Progenitor cell of endocrine pancreas (in vitro differentiated cells): Measurements from ENCODE around the gene EML6. TPM values are rescaled to one million over a fixed set of nuclear protein-coding genes. Genes with fewer than 3 reads are reported as not detected.

Experiments
- DNase-seq: peaks from one replicate; pipeline ENCODE4 v3.0.0; 2021; ENCODE audit warnings: low spot score; ENCODE audit not compliant: unreplicated experiment
- H3K27ac Mint-ChIP-seq: 2 replicates; pipeline ENCODE4 v1.8.0; 2021; ENCODE audit warnings: mild to moderate bottlenecking, moderate library complexity, mixed read lengths
- H3K27me3 Mint-ChIP-seq: 2 replicates; pipeline ENCODE4 v1.8.0; 2021; ENCODE audit warnings: mixed read lengths
- H3K36me3 Mint-ChIP-seq: 2 replicates; pipeline ENCODE4 v1.8.0; 2022; ENCODE audit warnings: mixed read lengths; ENCODE audit not compliant: insufficient read depth
- H3K4me1 Mint-ChIP-seq: 2 replicates; pipeline ENCODE4 v1.8.0; 2021; ENCODE audit warnings: low read depth, mixed read lengths
- H3K4me3 Mint-ChIP-seq: 2 replicates; pipeline ENCODE4 v1.8.0; 2021; ENCODE audit warnings: low read depth, mild to moderate bottlenecking, moderate library complexity, mixed read lengths
- H3K9me3 Mint-ChIP-seq: 2 replicates; pipeline ENCODE4 v1.8.0; 2021; ENCODE audit warnings: low read depth, mixed read lengths
- CTCF ChIP-seq: fragments of 200-600 bp; sonication (generic); IDR thresholded peaks from one replicate; pipeline ENCODE4 v1.5.0; 2021; ENCODE audit warnings: antibody characterized with exemption, mild to moderate bottlenecking; ENCODE audit not compliant: unreplicated experiment
- long read RNA-seq: library from polyadenylated mRNA; unstranded; transcript quantifications from one replicate; pipeline ENCODE4 v2.0.0, GENCODE V29; 2020
- total RNA-seq: library from RNA; stranded (reverse); gene quantifications from 2 replicates; pipeline ENCODE4 v1.2.1, GENCODE V29; 2021

EML6 gene
- 2.6 and 4.0 TPM in 2 replicates for total RNA-seq
- long read RNA-seq, partial matches to known transcripts, result 3 of 8 reads
- long read RNA-seq, other reads (novel, unspliced or antisense), result 5 of 8 reads

- Mint-ChIP-seq H3K27ac (peak within 1 kb of the TSS; percentile 71), H3K27me3 (peaks cover 78% of the 10 kb centered on the region), H3K4me1 (peaks cover 6% of the 10 kb centered on the region), H3K4me3 (peak within 1 kb of the TSS; percentile 79), H3K9me3 (no peaks in the 10 kb centered on the region), H3K36me3 (no peaks in the 10 kb centered on the region)
- DNase-seq, result peak; percentile 94
- peak; percentile 45 for TF ChIP-seq CTCF
Observed at GRCh38 chr2:54723131-54723995, at the start of gene EML6. Gene EML6 (plus strand): TSS chr2:54723662. CDS start chr2:54725062, 1,400 bp downstream.

GRCh38 chr2:54675281-54675680 lies 48.2 kb upstream of the EML6 start:
- DNase-seq, result no peak
- Mint-ChIP-seq H3K4me1 (peaks cover 9% of the 10 kb centered on the region), H3K4me3 (no peak overlapping the region), H3K27me3 (peaks cover 7% of the 10 kb centered on the region), H3K9me3 (no peaks in the 10 kb centered on the region), H3K27ac (peak overlapping the region; percentile 16), H3K36me3 (peaks cover 17% of the 10 kb centered on the region)
- TF ChIP-seq CTCF, result no peak

- peaks cover 9% of the 10 kb centered on the region for H3K4me1 Mint-ChIP-seq
- peaks cover 12% of the 10 kb centered on the region for H3K36me3 Mint-ChIP-seq
- no peaks in the 10 kb centered on the region for H3K9me3 Mint-ChIP-seq
- H3K27ac Mint-ChIP-seq, result no peak overlapping the region
- H3K4me3 Mint-ChIP-seq, result no peak overlapping the region
- TF ChIP-seq CTCF, result no peak
- no peak for DNase-seq
- H3K27me3 Mint-ChIP-seq, result peaks cover 7% of the 10 kb centered on the region
Observed at GRCh38 chr2:54675738-54676137, 47.7 kb upstream of the EML6 start.

- Mint-ChIP-seq H3K27ac (no peak overlapping the region), H3K9me3 (no peaks in the 10 kb centered on the region), H3K4me1 (peaks cover 9% of the 10 kb centered on the region), H3K4me3 (no peak overlapping the region), H3K36me3 (peaks cover 7% of the 10 kb centered on the region), H3K27me3 (peaks cover 7% of the 10 kb centered on the region)
- TF ChIP-seq CTCF, result no peak
- no peak for DNase-seq
Observed at GRCh38 chr2:54676656-54677055, 46.8 kb upstream of the EML6 start.

DNA sequence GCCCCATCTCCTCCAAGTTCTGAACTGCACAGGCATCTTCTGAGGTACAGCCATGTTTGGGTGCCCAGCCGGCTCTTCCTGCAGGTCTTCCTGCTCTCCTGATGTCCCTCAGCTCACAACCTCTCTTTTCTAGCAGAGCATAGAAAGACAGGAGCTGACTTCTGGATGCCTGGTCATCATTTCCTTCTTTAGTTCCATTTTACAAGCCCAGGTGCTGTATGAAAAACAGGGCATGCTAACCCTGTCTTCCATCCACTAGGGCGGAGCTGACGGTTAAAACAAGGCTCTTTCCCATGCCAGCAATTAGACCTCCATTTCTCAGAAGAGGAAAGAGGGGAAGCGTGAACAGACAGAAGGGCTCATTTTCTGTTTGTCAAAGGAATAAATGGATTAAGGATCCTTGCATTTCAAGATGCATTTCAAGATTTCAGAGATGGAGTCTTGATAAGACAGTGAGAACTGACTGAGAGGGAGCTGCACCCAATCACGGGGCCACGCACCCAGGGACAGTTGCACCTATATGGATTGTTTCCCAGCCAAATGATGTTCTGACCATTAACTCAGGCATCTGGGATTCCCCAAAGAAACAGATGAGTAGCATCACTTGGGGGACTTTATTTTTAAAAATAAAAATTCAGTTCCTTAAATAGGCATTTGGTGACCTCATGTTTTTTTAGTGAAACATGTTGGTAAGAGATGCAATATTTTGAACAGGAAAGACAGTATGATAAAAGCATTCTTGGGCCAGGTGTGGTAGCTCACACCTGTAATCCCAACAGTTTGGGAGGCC lies 45.8 kb upstream of the EML6 start:
- no peaks in the 10 kb centered on the region for H3K9me3 Mint-ChIP-seq
- H3K27ac Mint-ChIP-seq, result no peak overlapping the region
- H3K27me3 Mint-ChIP-seq, result peaks cover 7% of the 10 kb centered on the region
- H3K4me1 Mint-ChIP-seq, result peaks cover 6% of the 10 kb centered on the region
- no peak for DNase-seq
- no peak overlapping the region for H3K4me3 Mint-ChIP-seq
- peaks cover 2% of the 10 kb centered on the region for H3K36me3 Mint-ChIP-seq
- TF ChIP-seq CTCF, result no peak
